IMR-90 (cell line): Measurements from ENCODE around the gene JAK1. TPM values are rescaled to one million over a fixed set of nuclear protein-coding genes. Genes with fewer than 3 reads are reported as not detected.

Source experiments
- ATAC-seq: fragments of 200-7000 bp; cut with Tn5 transposase; 2 replicates; pipeline ENCODE4 v1.9.1; 2020; ENCODE audit warnings: low read depth, mild to moderate bottlenecking, moderate library complexity
- BruUV-seq: library from RNA; stranded (reverse); fragments of 400-500 nt; replicated peaks from 2 replicates; lab custom pipeline; 2021; lab: Mats Ljungman, UMichigan
- CTCF ChIA-PET: fragments of 300-600 bp; formaldehyde crosslinking; extraction: SDS; loops from one replicate; lab custom pipeline; 2021; ENCODE audit warnings: antibody characterized with exemption; lab: Yijun Ruan, JAX
- POLR2A ChIA-PET: fragments of 300-600 bp; sonication (Branson Sonifier 250); formaldehyde crosslinking; loops from one replicate; lab custom pipeline; 2022; ENCODE audit warnings: antibody characterized with exemption; ENCODE audit not compliant: unreplicated experiment; lab: Charles Lee
- DNase-seq: peaks from one replicate; pipeline ENCODE4 v3.0.0; 2013
- H2AFZ ChIP-seq: replicated peaks from 2 replicates; pipeline ENCODE3; 2013; ENCODE audit warnings: low read length, mild to moderate bottlenecking; ENCODE audit not compliant: poor library complexity
- H2AK5ac ChIP-seq: 2 replicates; pipeline ENCODE4 v1.6.1; 2013; ENCODE audit warnings: low read depth, low read length, inconsistent platforms
- H2AK9ac ChIP-seq: replicated peaks from 2 replicates; pipeline ENCODE3; 2013; ENCODE audit warnings: mild to moderate bottlenecking, low read depth, low read length, moderate library complexity; ENCODE audit not compliant: poor library complexity
- H2BK120ac ChIP-seq: 2 replicates; pipeline ENCODE4 v1.6.1; 2013; ENCODE audit warnings: low read depth, low read length, inconsistent platforms
- H2BK15ac ChIP-seq: 3 replicates; pipeline ENCODE4 v1.6.1; 2013; ENCODE audit warnings: low read depth, low read length, inconsistent platforms
- H2BK20ac ChIP-seq: 2 replicates; pipeline ENCODE4 v1.6.1; 2013; ENCODE audit warnings: low read depth, mild to moderate bottlenecking, inconsistent platforms, low read length, moderate library complexity
- H2BK5ac ChIP-seq: 2 replicates; pipeline ENCODE4 v1.6.1; 2013; ENCODE audit warnings: mild to moderate bottlenecking, low read depth, low read length, inconsistent platforms; ENCODE audit not compliant: poor library complexity, severe bottlenecking
- H3K14ac ChIP-seq: replicated peaks from 2 replicates; pipeline ENCODE4 v1.6.1; 2013; ENCODE audit warnings: low read depth, low read length, inconsistent platforms
- H3K18ac ChIP-seq: 2 replicates; pipeline ENCODE4 v1.6.1; 2013; ENCODE audit warnings: low read depth, low read length, control low read depth
- H3K23ac ChIP-seq: 2 replicates; pipeline ENCODE4 v1.6.1; 2013; ENCODE audit warnings: low read depth, low read length, inconsistent platforms
- H3K27ac ChIP-seq: 2 replicates; pipeline ENCODE4 v1.5.1; 2013; ENCODE audit warnings: mild to moderate bottlenecking, control low read depth, low read length; ENCODE audit not compliant: insufficient read depth
- H3K27me3 ChIP-seq: 2 replicates; pipeline ENCODE4 v1.6.1; 2013; ENCODE audit warnings: low read length; ENCODE audit not compliant: control insufficient read depth, insufficient read depth
- H3K36me3 ChIP-seq: 2 replicates; pipeline ENCODE4 v1.6.1; 2013; ENCODE audit warnings: low read length, mixed read lengths; ENCODE audit not compliant: control insufficient read depth, insufficient read depth
- H3K4ac ChIP-seq: 2 replicates; pipeline ENCODE4 v1.6.1; 2013; ENCODE audit warnings: low read depth, low read length, inconsistent platforms
- H3K4me1 ChIP-seq: 2 replicates; pipeline ENCODE4 v1.6.1; 2013; ENCODE audit warnings: low read length, mixed read lengths; ENCODE audit not compliant: control insufficient read depth, insufficient read depth
- H3K4me2 ChIP-seq: 2 replicates; pipeline ENCODE4 v1.6.1; 2013; ENCODE audit warnings: low read depth, mild to moderate bottlenecking, control low read depth, low read length, moderate library complexity
- H3K4me3 ChIP-seq: 2 replicates; pipeline ENCODE4 v1.5.1; 2013; ENCODE audit warnings: low read depth, mild to moderate bottlenecking, control low read depth, low read length, moderate library complexity; ENCODE audit not compliant: insufficient read depth
- H3K56ac ChIP-seq: 2 replicates; pipeline ENCODE4 v1.6.1; 2013; ENCODE audit warnings: low read length, inconsistent platforms; ENCODE audit not compliant: insufficient read depth; ENCODE audit errors: extremely low read depth
- H3K79me1 ChIP-seq, 2 experiments: 2 replicates each; pipeline ENCODE4 v1.6.1; 2013; ENCODE audit warnings: low read length in 2 of 2, inconsistent platforms in 1 of 2, low read depth in 1 of 2
- H3K9ac ChIP-seq: 2 replicates; pipeline ENCODE4 v1.6.1; 2013; ENCODE audit warnings: low read depth, low read length, control low read depth
- H3K9me1 ChIP-seq: 2 replicates; pipeline ENCODE4 v1.6.1; 2013; ENCODE audit warnings: low read length, inconsistent platforms; ENCODE audit not compliant: insufficient read depth
- H3K9me3 ChIP-seq: 2 replicates; pipeline ENCODE4 v1.6.1; 2013; ENCODE audit warnings: low read length; ENCODE audit not compliant: control insufficient read depth, insufficient read depth
- H4K20me1 ChIP-seq: 2 replicates; pipeline ENCODE4 v1.6.1; 2013; ENCODE audit warnings: low read length, inconsistent platforms; ENCODE audit not compliant: insufficient read depth
- H4K5ac ChIP-seq: 2 replicates; pipeline ENCODE4 v1.6.1; 2013; ENCODE audit warnings: mild to moderate bottlenecking, low read depth, low read length, control low read depth
- H4K8ac ChIP-seq, 2 experiments: 2 replicates each; pipeline ENCODE4 v1.6.1; 2013; ENCODE audit warnings: low read depth in 2 of 2, low read length in 2 of 2, control low read depth in 1 of 2, inconsistent platforms in 1 of 2
- H4K91ac ChIP-seq: 2 replicates; pipeline ENCODE4 v1.6.1; 2013; ENCODE audit warnings: low read depth, low read length, inconsistent platforms; ENCODE audit not compliant: insufficient read depth
- BHLHE40 ChIP-seq: fragments of 150-350 bp; IDR thresholded peaks from 2 replicates; pipeline ENCODE4 v1.6.1; 2016; ENCODE audit warnings: mild to moderate bottlenecking, low read depth, low read length
- CEBPB ChIP-seq: IDR thresholded peaks from 2 replicates; pipeline ENCODE4 v1.6.1; 2012; ENCODE audit warnings: low read depth, low read length, improper control_type of control experiment
- CHD1 ChIP-seq: IDR thresholded peaks from 2 replicates; pipeline ENCODE4 v1.6.1; 2012; ENCODE audit warnings: low read depth, low read length, improper control_type of control experiment
- CTCF ChIP-seq: conservative IDR thresholded peaks from 2 replicates; pipeline ENCODE4 v1.5.1; 2012; ENCODE audit warnings: mild to moderate bottlenecking, low read depth, low read length, improper control_type of control experiment
- ELK1 ChIP-seq: fragments of 150-350 bp; IDR thresholded peaks from 2 replicates; pipeline ENCODE4 v1.6.1; 2016; ENCODE audit warnings: low read depth, mild to moderate bottlenecking, low read length, moderate library complexity, borderline replicate concordance
- FOS ChIP-seq: fragments of 150-350 bp; IDR thresholded peaks from 2 replicates; pipeline ENCODE4 v1.6.1; 2016; ENCODE audit warnings: low read depth, low read length
- MAFK ChIP-seq: IDR thresholded peaks from 2 replicates; pipeline ENCODE4 v1.6.1; 2012; ENCODE audit warnings: low read depth, low read length, improper control_type of control experiment
- MAZ ChIP-seq: IDR thresholded peaks from 2 replicates; pipeline ENCODE4 v1.6.1; 2012; ENCODE audit warnings: low read depth, mild to moderate bottlenecking, low read length, improper control_type of control experiment, moderate library complexity, borderline replicate concordance
- MXI1 ChIP-seq: IDR thresholded peaks from 2 replicates; pipeline ENCODE4 v1.6.1; 2012; ENCODE audit warnings: low read depth, mild to moderate bottlenecking, low read length, moderate library complexity, borderline replicate concordance
- NFE2L2 ChIP-seq: fragments of 150-350 bp; IDR thresholded peaks from 2 replicates; pipeline ENCODE4 v1.6.1; 2016; ENCODE audit warnings: low read depth, mild to moderate bottlenecking, low read length
- POLR2A ChIP-seq: IDR thresholded peaks from 2 replicates; pipeline ENCODE4 v1.6.1; 2012; ENCODE audit warnings: mild to moderate bottlenecking, low read depth, low read length
- RAD21 ChIP-seq: IDR thresholded peaks from 2 replicates; pipeline ENCODE4 v1.6.1; 2012; ENCODE audit warnings: low read length, improper control_type of control experiment
- RCOR1 ChIP-seq: IDR thresholded peaks from 2 replicates; pipeline ENCODE4 v1.6.1; 2012; ENCODE audit warnings: mild to moderate bottlenecking, low read length, improper control_type of control experiment; ENCODE audit not compliant: insufficient replicate concordance
- RFX5 ChIP-seq: IDR thresholded peaks from 2 replicates; pipeline ENCODE4 v1.8.0; 2012; ENCODE audit warnings: low read depth, mild to moderate bottlenecking, low read length, moderate library complexity
- SMC3 ChIP-seq: fragments of 150-350 bp; IDR thresholded peaks from 2 replicates; pipeline ENCODE4 v1.6.1; 2016; ENCODE audit warnings: low read depth, mild to moderate bottlenecking, antibody characterized with exemption, low read length, moderate library complexity
- USF2 ChIP-seq: fragments of 150-350 bp; IDR thresholded peaks from 2 replicates; pipeline ENCODE4 v1.6.1; 2017; ENCODE audit warnings: mild to moderate bottlenecking, antibody characterized with exemption, low read length, low read depth
- WGBS, 2 experiments: methylation state at CpG; one replicate each; pipeline versions ENCODE4 v1.1.5 to v1.1.7; 2013; ENCODE audit warnings: missing lambda C conversion rate in 2 of 2; ENCODE audit not compliant: insufficient read length in 1 of 2; ENCODE audit errors: extremely low coverage in 2 of 2; 5-methylcytosine and 5-hydroxymethylcytosine counted together
- dilution Hi-C: fragments of 300-500 bp; cut with HindIII; formaldehyde crosslinking; loops from one replicate; pipeline ENCODE4 v1.14.3; 2018; ENCODE audit warnings: low sequenced_read_pairs; ENCODE audit not compliant: unreplicated experiment
- in situ Hi-C: fragments of 300-500 bp; cut with MboI; formaldehyde crosslinking; loops from 3 replicates; pipeline ENCODE4 v1.14.3; 2019; ENCODE audit warnings: low sequenced_read_pairs, inconsistent platforms, mixed read lengths
- intact Hi-C: fragments of 100-400 bp; cut with micrococcal nuclease; formaldehyde crosslinking; loops from 2 replicates; pipeline ENCODE4 v1.10.0; 2022
- polyA plus RNA-seq, 3 experiments: library from polyadenylated mRNA; depleted of rRNA; stranded (reverse); fragments of >200 nt; gene quantifications; 2 replicates each; pipeline ENCODE4 v1.2.3, GENCODE V29; 2012; ENCODE audit warnings: low replicate concordance in 1 of 3
- total RNA-seq: library from RNA; depleted of rRNA; stranded (reverse); fragments of >200 nt; gene quantifications from 2 replicates; pipeline ENCODE4 v1.2.3, GENCODE V29; 2012

Gene JAK1
- total and polyA plus RNA-seq, 2 of the 4 experiments (the other 2 are of a cell fraction), result 76.9 to 103 TPM

GRCh38 chr1:64909031-64909430, 57.3 kb downstream of the JAK1 start:
- no peak overlapping the region for H3K4ac ChIP-seq
- ATAC-seq (no peak), DNase-seq (no peak)
- no TSS peak for BruUV-seq
- H3K14ac ChIP-seq, result no peak overlapping the region
- no peak overlapping the region for H3K4me3 ChIP-seq
- in situ Hi-C loops, result no loop called here
- POLR2A ChIA-PET, result no interaction called here
- H3K9me3 ChIP-seq, result no peaks in the 10 kb centered on the region
- H3K36me3 ChIP-seq, result no peaks in the 10 kb centered on the region
- no peak overlapping the region for H3K27ac ChIP-seq
- H2BK20ac ChIP-seq, result no peak overlapping the region
- no peaks in the 10 kb centered on the region for H3K27me3 ChIP-seq
- no peak overlapping the region for H2AFZ ChIP-seq
- no peak overlapping the region for H2AK5ac ChIP-seq
- no peak overlapping the region for H3K9ac ChIP-seq
- H4K5ac ChIP-seq, result no peak overlapping the region
- H4K8ac ChIP-seq, result no peak overlapping the region
- WGBS, 2 experiments, result 78% methylated on average over 3 of the region's 7 CpGs; no CpG with 5 or more reads in 1 of the 2 experiments
- intact Hi-C loops, result loop anchor here (1.0 kb wide), 1 partner anchor 8 kb away; no protein-coding TSS in a partner anchor
- H3K79me1 ChIP-seq, result peaks cover 17 to 67% of the 10 kb centered on the region in 2 experiments
- H3K23ac ChIP-seq, result no peak overlapping the region
- no peak overlapping the region for H3K4me2 ChIP-seq
- H3K4me1 ChIP-seq, result peaks cover 5% of the 10 kb centered on the region
- no peak overlapping the region for H2BK120ac ChIP-seq
- no peak overlapping the region for H2BK5ac ChIP-seq
- H4K91ac ChIP-seq, result no peak overlapping the region
- no peak overlapping the region for H3K18ac ChIP-seq
- no peak overlapping the region for H2AK9ac ChIP-seq
- CTCF ChIA-PET, result no interaction called here
- TF ChIP-seq CTCF, result no peak
- TF ChIP-seq FOS, result no peak
- TF ChIP-seq MAFK, result no peak
- TF ChIP-seq POLR2A, result no peak
- TF ChIP-seq MXI1, result no peak
- no peak for TF ChIP-seq MAZ
- no peak for TF ChIP-seq NFE2L2
- TF ChIP-seq CEBPB, result no peak
- TF ChIP-seq BHLHE40, result no peak
- TF ChIP-seq RAD21, result no peak
- TF ChIP-seq RCOR1, result no peak
- no peak for TF ChIP-seq USF2
- TF ChIP-seq SMC3, result no peak
- no peak for TF ChIP-seq CHD1
- TF ChIP-seq ELK1, result no peak
- no peak for TF ChIP-seq RFX5
- H4K20me1 ChIP-seq, result peaks cover 61% of the 10 kb centered on the region; the same call in 1 of the 2 replicates
- H3K56ac ChIP-seq, result no peak overlapping the region
- no peak overlapping the region for H2BK15ac ChIP-seq
- dilution Hi-C loops, result no loop called here
- peaks cover 17% of the 10 kb centered on the region for H3K9me1 ChIP-seq
